HepG2 (cell line): ENCODE data around the gene SYNGR4. TPM values are rescaled to one million over a fixed set of nuclear protein-coding genes. Genes with fewer than 3 reads are reported as not detected.

Experiments used
- ATF4 ChIP-seq, 2 experiments: fragments of 450-650 bp in 1 of 2; sonication (generic) in 1 of 2; formaldehyde crosslinking; IDR thresholded peaks; 2 replicates each; pipeline versions ENCODE4 v1.5.0 to v1.8.0; 2020 to 2022; ENCODE audit warnings: mild to moderate bottlenecking in 1 of 2, missing genetic modification reagents in 1 of 2
- CHCHD3 ChIP-seq: sonication (generic); formaldehyde crosslinking; IDR thresholded peaks from 2 replicates; pipeline ENCODE4 v1.8.0; 2022; ENCODE audit warnings: mild to moderate bottlenecking, missing genetic modification reagents, moderate library complexity
- FOXM1 ChIP-seq: sonication (generic); formaldehyde crosslinking; IDR thresholded peaks from 2 replicates; pipeline ENCODE4 v1.5.0; 2020; ENCODE audit warnings: missing genetic modification reagents
- HNRNPL ChIP-seq: fragments of 200-400 bp; formaldehyde crosslinking; IDR thresholded peaks from 2 replicates; pipeline ENCODE4 v1.6.1; 2017; ENCODE audit warnings: mild to moderate bottlenecking, low read depth, low read length
- KAT2B ChIP-seq: fragments of 150-350 bp; IDR thresholded peaks from 2 replicates; pipeline ENCODE4 v1.6.1; 2014; ENCODE audit warnings: low read depth, low read length, borderline replicate concordance
- TARDBP ChIP-seq: sonication (generic); formaldehyde crosslinking; IDR thresholded peaks from 2 replicates; pipeline ENCODE4 v1.8.0; 2022; ENCODE audit warnings: mild to moderate bottlenecking, missing genetic modification reagents
- ZBED4 ChIP-seq: sonication (generic); formaldehyde crosslinking; IDR thresholded peaks from 2 replicates; pipeline ENCODE4 v1.4.0; 2020; ENCODE audit warnings: missing genetic modification reagents, borderline replicate concordance
- ZBTB7A ChIP-seq: sonication (generic); formaldehyde crosslinking; IDR thresholded peaks from 2 replicates; pipeline ENCODE4 v1.8.0; 2022; ENCODE audit warnings: mild to moderate bottlenecking, missing genetic modification reagents
- ZFX ChIP-seq: sonication (generic); formaldehyde crosslinking; IDR thresholded peaks from 2 replicates; pipeline ENCODE4 v1.4.0; 2020; ENCODE audit warnings: mild to moderate bottlenecking, low read depth, missing genetic modification reagents, moderate library complexity
- ZFY ChIP-seq: sonication (generic); formaldehyde crosslinking; IDR thresholded peaks from 2 replicates; pipeline ENCODE4 v1.4.0; 2020; ENCODE audit warnings: missing genetic modification reagents
- ZFYVE20 ChIP-seq: sonication (generic); formaldehyde crosslinking; IDR thresholded peaks from 2 replicates; pipeline ENCODE4 v1.8.0; 2023; ENCODE audit warnings: low read depth, mild to moderate bottlenecking, moderate library complexity, missing genetic modification reagents, borderline replicate concordance
- ZNF160 ChIP-seq: sonication (generic); formaldehyde crosslinking; IDR thresholded peaks from 2 replicates; pipeline ENCODE4 v1.8.0; 2022; ENCODE audit warnings: mild to moderate bottlenecking, inconsistent platforms, missing genetic modification reagents
- ZNF333 ChIP-seq: sonication (generic); formaldehyde crosslinking; IDR thresholded peaks from 2 replicates; pipeline ENCODE4 v1.4.0; 2020; ENCODE audit warnings: mild to moderate bottlenecking, missing genetic modification reagents, borderline replicate concordance
- ZNF597 ChIP-seq: sonication (generic); formaldehyde crosslinking; IDR thresholded peaks from 2 replicates; pipeline ENCODE4 v1.5.0; 2020; ENCODE audit warnings: missing genetic modification reagents
- ZNF646 ChIP-seq: sonication (generic); formaldehyde crosslinking; IDR thresholded peaks from 2 replicates; pipeline ENCODE4 v1.9.0; 2021; ENCODE audit warnings: mild to moderate bottlenecking, missing genetic modification reagents
- ZNF781 ChIP-seq: sonication (generic); formaldehyde crosslinking; IDR thresholded peaks from 2 replicates; pipeline ENCODE4 v1.5.1; 2020; ENCODE audit warnings: borderline replicate concordance, mild to moderate bottlenecking, missing genetic modification reagents; ENCODE audit errors: not compliant biosample characterization
- ZSCAN12 ChIP-seq: sonication (generic); formaldehyde crosslinking; IDR thresholded peaks from 2 replicates; pipeline ENCODE4 v1.9.0; 2021; ENCODE audit warnings: mild to moderate bottlenecking, missing genetic modification reagents
- polyA plus RNA-seq, 8 experiments: library from polyadenylated mRNA; depleted of rRNA in 3 of 8; stranded (reverse) in 7 of 8; unstranded in 1 of 8; fragments of >200 nt; fragmentation: Illumina TruSeq in 4 of 8; extraction: Trizol in 4 of 8; gene quantifications; 2 replicates each; pipeline versions ENCODE4 v1.2.1 to v1.2.3, GENCODE V29; 2011 to 2016; ENCODE audit warnings: low read depth in 4 of 8, missing spikeins in 1 of 8, mixed read lengths in 1 of 8; ENCODE audit not compliant: insufficient read depth in 1 of 8
- total RNA-seq, 5 experiments: library from RNA; depleted of rRNA; stranded (reverse); fragments of >200 nt; fragmentation: Illumina TruSeq; extraction: Trizol; gene quantifications; 2 replicates each; pipeline ENCODE4 v1.2.3, GENCODE V29; 2016; ENCODE audit warnings: low read depth in 1 of 5

The SYNGR4 gene
- total and polyA plus RNA-seq, 2 of the 13 experiments (the other 11 are each of a cell fraction or from before 2014, with no cell fraction given) = not detected

- TF ChIP-seq TARDBP (peak; percentile 80; the same call in 1 of the 2 replicates), ZNF646 (CRISPR knock-in tag) (no peak), ZNF597 (CRISPR knock-in tag) (no peak), ZFY (CRISPR knock-in tag) (no peak), FOXM1 (no peak), CHCHD3 (no peak), ATF4 (CRISPR knock-in tag; IDR thresholded peaks at IDR 0.05) (peak in 1 of 2 experiments; percentile 66; a peak in 1 of 4 replicates), ZFX (peak; percentile 48; the same call in 1 of the 2 replicates), ZBTB7A (no peak), ZSCAN12 (no peak), HNRNPL (peak; percentile 71; the same call in 1 of the 2 replicates), ZNF781 (CRISPR knock-in tag) (no peak), ZNF160 (no peak), ZNF333 (CRISPR knock-in tag) (no peak), ZFYVE20 (CRISPR knock-in tag) (no peak), KAT2B (no peak), ZBED4 (CRISPR knock-in tag) (no peak; the same call in 1 of the 2 replicates)
These were observed 9.7 kb upstream of the SYNGR4 start (continued) for GRCh38 chr19:48354332-48354992.
